GM21737 (cell line): ENCODE data around the gene KCNV2.

ENCODE experiments used
- ATAC-seq: cut with Tn5 transposase; IDR thresholded peaks from one replicate; pipeline ENCODE4 v1.9.1; 2021; ENCODE audit warnings: mild to moderate bottlenecking, moderate library complexity; ENCODE audit not compliant: unreplicated experiment

KCNV2 gene

GRCh38 chr9:2718698-2719033 lies 1.4 kb downstream of the KCNV2 start:
- no peak for ATAC-seq

- no peak for ATAC-seq
These were observed 2.9 kb downstream of the KCNV2 start for GRCh38 chr9:2720179-2720654.

GRCh38 chr9:2722715-2723114 lies 5.4 kb downstream of the KCNV2 start:
- no peak for ATAC-seq

GRCh38 chr9:2723376-2724065 lies 6.2 kb downstream of the KCNV2 start:
- ATAC-seq: no peak

GRCh38 chr9:2725126-2725525 lies 7.8 kb downstream of the KCNV2 start:
- no peak for ATAC-seq

GRCh38 chr9:2725898-2726649 lies 8.8 kb downstream of the KCNV2 start:
- no peak for ATAC-seq

GRCh38 chr9:2726650-2727340 lies 9.5 kb downstream of the KCNV2 start:
- no peak for ATAC-seq

GRCh38 chr9:2727374-2727773 lies 10.1 kb downstream of the KCNV2 start:
- ATAC-seq: no peak

GRCh38 chr9:2727966-2728613 lies 10.8 kb downstream of the KCNV2 start:
- ATAC-seq: peak; percentile 82

GRCh38 chr9:2729003-2729402 lies 11.7 kb downstream of the KCNV2 start:
- ATAC-seq: no peak

GRCh38 chr9:2729721-2730120 lies 12.4 kb downstream of the KCNV2 start:
- no peak for ATAC-seq

GRCh38 chr9:2730971-2731370 lies 13.7 kb downstream of the KCNV2 start:
- ATAC-seq: no peak

- no peak for ATAC-seq
These were observed 15.2 kb downstream of the KCNV2 start for GRCh38 chr9:2732492-2732891.

GRCh38 chr9:2740616-2741015 lies 23.3 kb downstream of the KCNV2 start:
- ATAC-seq: no peak

GRCh38 chr9:2741441-2742158 lies 24.3 kb downstream of the KCNV2 start:
- ATAC-seq: no peak

- no peak for ATAC-seq
These were observed 24.9 kb downstream of the KCNV2 start for GRCh38 chr9:2742214-2742613.

GRCh38 chr9:2743937-2744529 lies 26.7 kb downstream of the KCNV2 start:
- no peak for ATAC-seq

- no peak for ATAC-seq
These were observed 28.5 kb downstream of the KCNV2 start for GRCh38 chr9:2745560-2746380.

GRCh38 chr9:2749485-2749884 lies 32.2 kb downstream of the KCNV2 start:
- no peak for ATAC-seq

GRCh38 chr9:2755285-2755684 lies 38.0 kb downstream of the KCNV2 start:
- ATAC-seq: no peak
